IMR-90 (cell line): ENCODE data around the gene C4B. TPM values are rescaled to one million over a fixed set of nuclear protein-coding genes. Genes with fewer than 3 reads are reported as not detected.

Experiments used
- ATAC-seq: fragments of 200-7000 bp; cut with Tn5 transposase; 2 replicates; pipeline ENCODE4 v1.9.1; 2020; ENCODE audit warnings: low read depth, mild to moderate bottlenecking, moderate library complexity
- BruUV-seq: library from RNA; stranded (reverse); fragments of 400-500 nt; replicated peaks from 2 replicates; lab custom pipeline; 2021; lab: Mats Ljungman, UMichigan
- CTCF ChIA-PET: fragments of 300-600 bp; formaldehyde crosslinking; extraction: SDS; loops from one replicate; lab custom pipeline; 2021; ENCODE audit warnings: antibody characterized with exemption; lab: Yijun Ruan, JAX
- POLR2A ChIA-PET: fragments of 300-600 bp; sonication (Branson Sonifier 250); formaldehyde crosslinking; loops from one replicate; lab custom pipeline; 2022; ENCODE audit warnings: antibody characterized with exemption; ENCODE audit not compliant: unreplicated experiment; lab: Charles Lee
- DNase-seq: peaks from one replicate; pipeline ENCODE4 v3.0.0; 2013
- H2AFZ ChIP-seq: replicated peaks from 2 replicates; pipeline ENCODE3; 2013; ENCODE audit warnings: low read length, mild to moderate bottlenecking; ENCODE audit not compliant: poor library complexity
- H2AK5ac ChIP-seq: 2 replicates; pipeline ENCODE4 v1.6.1; 2013; ENCODE audit warnings: low read depth, low read length, inconsistent platforms
- H2AK9ac ChIP-seq: replicated peaks from 2 replicates; pipeline ENCODE3; 2013; ENCODE audit warnings: mild to moderate bottlenecking, low read depth, low read length, moderate library complexity; ENCODE audit not compliant: poor library complexity
- H2BK120ac ChIP-seq: 2 replicates; pipeline ENCODE4 v1.6.1; 2013; ENCODE audit warnings: low read depth, low read length, inconsistent platforms
- H2BK15ac ChIP-seq: 3 replicates; pipeline ENCODE4 v1.6.1; 2013; ENCODE audit warnings: low read depth, low read length, inconsistent platforms
- H2BK20ac ChIP-seq: 2 replicates; pipeline ENCODE4 v1.6.1; 2013; ENCODE audit warnings: low read depth, mild to moderate bottlenecking, inconsistent platforms, low read length, moderate library complexity
- H2BK5ac ChIP-seq: 2 replicates; pipeline ENCODE4 v1.6.1; 2013; ENCODE audit warnings: mild to moderate bottlenecking, low read depth, low read length, inconsistent platforms; ENCODE audit not compliant: poor library complexity, severe bottlenecking
- H3K14ac ChIP-seq: replicated peaks from 2 replicates; pipeline ENCODE4 v1.6.1; 2013; ENCODE audit warnings: low read depth, low read length, inconsistent platforms
- H3K18ac ChIP-seq: 2 replicates; pipeline ENCODE4 v1.6.1; 2013; ENCODE audit warnings: low read depth, low read length, control low read depth
- H3K23ac ChIP-seq: 2 replicates; pipeline ENCODE4 v1.6.1; 2013; ENCODE audit warnings: low read depth, low read length, inconsistent platforms
- H3K27ac ChIP-seq: 2 replicates; pipeline ENCODE4 v1.5.1; 2013; ENCODE audit warnings: mild to moderate bottlenecking, control low read depth, low read length; ENCODE audit not compliant: insufficient read depth
- H3K27me3 ChIP-seq: 2 replicates; pipeline ENCODE4 v1.6.1; 2013; ENCODE audit warnings: low read length; ENCODE audit not compliant: control insufficient read depth, insufficient read depth
- H3K36me3 ChIP-seq: 2 replicates; pipeline ENCODE4 v1.6.1; 2013; ENCODE audit warnings: low read length, mixed read lengths; ENCODE audit not compliant: control insufficient read depth, insufficient read depth
- H3K4ac ChIP-seq: 2 replicates; pipeline ENCODE4 v1.6.1; 2013; ENCODE audit warnings: low read depth, low read length, inconsistent platforms
- H3K4me1 ChIP-seq: 2 replicates; pipeline ENCODE4 v1.6.1; 2013; ENCODE audit warnings: low read length, mixed read lengths; ENCODE audit not compliant: control insufficient read depth, insufficient read depth
- H3K4me2 ChIP-seq: 2 replicates; pipeline ENCODE4 v1.6.1; 2013; ENCODE audit warnings: low read depth, mild to moderate bottlenecking, control low read depth, low read length, moderate library complexity
- H3K4me3 ChIP-seq: 2 replicates; pipeline ENCODE4 v1.5.1; 2013; ENCODE audit warnings: low read depth, mild to moderate bottlenecking, control low read depth, low read length, moderate library complexity; ENCODE audit not compliant: insufficient read depth
- H3K56ac ChIP-seq: 2 replicates; pipeline ENCODE4 v1.6.1; 2013; ENCODE audit warnings: low read length, inconsistent platforms; ENCODE audit not compliant: insufficient read depth; ENCODE audit errors: extremely low read depth
- H3K79me1 ChIP-seq, 2 experiments: 2 replicates each; pipeline ENCODE4 v1.6.1; 2013; ENCODE audit warnings: low read length in 2 of 2, inconsistent platforms in 1 of 2, low read depth in 1 of 2
- H3K9ac ChIP-seq: 2 replicates; pipeline ENCODE4 v1.6.1; 2013; ENCODE audit warnings: low read depth, low read length, control low read depth
- H3K9me1 ChIP-seq: 2 replicates; pipeline ENCODE4 v1.6.1; 2013; ENCODE audit warnings: low read length, inconsistent platforms; ENCODE audit not compliant: insufficient read depth
- H3K9me3 ChIP-seq: 2 replicates; pipeline ENCODE4 v1.6.1; 2013; ENCODE audit warnings: low read length; ENCODE audit not compliant: control insufficient read depth, insufficient read depth
- H4K20me1 ChIP-seq: 2 replicates; pipeline ENCODE4 v1.6.1; 2013; ENCODE audit warnings: low read length, inconsistent platforms; ENCODE audit not compliant: insufficient read depth
- H4K5ac ChIP-seq: 2 replicates; pipeline ENCODE4 v1.6.1; 2013; ENCODE audit warnings: mild to moderate bottlenecking, low read depth, low read length, control low read depth
- H4K8ac ChIP-seq, 2 experiments: 2 replicates each; pipeline ENCODE4 v1.6.1; 2013; ENCODE audit warnings: low read depth in 2 of 2, low read length in 2 of 2, control low read depth in 1 of 2, inconsistent platforms in 1 of 2
- H4K91ac ChIP-seq: 2 replicates; pipeline ENCODE4 v1.6.1; 2013; ENCODE audit warnings: low read depth, low read length, inconsistent platforms; ENCODE audit not compliant: insufficient read depth
- CHD1 ChIP-seq: IDR thresholded peaks from 2 replicates; pipeline ENCODE4 v1.6.1; 2012; ENCODE audit warnings: low read depth, low read length, improper control_type of control experiment
- WGBS, 2 experiments: methylation state at CpG; one replicate each; pipeline versions ENCODE4 v1.1.5 to v1.1.7; 2013; ENCODE audit warnings: missing lambda C conversion rate in 2 of 2; ENCODE audit not compliant: insufficient read length in 1 of 2; ENCODE audit errors: extremely low coverage in 2 of 2; 5-methylcytosine and 5-hydroxymethylcytosine counted together
- dilution Hi-C: fragments of 300-500 bp; cut with HindIII; formaldehyde crosslinking; loops from one replicate; pipeline ENCODE4 v1.14.3; 2018; ENCODE audit warnings: low sequenced_read_pairs; ENCODE audit not compliant: unreplicated experiment
- in situ Hi-C: fragments of 300-500 bp; cut with MboI; formaldehyde crosslinking; loops from 3 replicates; pipeline ENCODE4 v1.14.3; 2019; ENCODE audit warnings: low sequenced_read_pairs, inconsistent platforms, mixed read lengths
- intact Hi-C: fragments of 100-400 bp; cut with micrococcal nuclease; formaldehyde crosslinking; loops from 2 replicates; pipeline ENCODE4 v1.10.0; 2022
- polyA plus RNA-seq, 3 experiments: library from polyadenylated mRNA; depleted of rRNA; stranded (reverse); fragments of >200 nt; gene quantifications; 2 replicates each; pipeline ENCODE4 v1.2.3, GENCODE V29; 2012; ENCODE audit warnings: low replicate concordance in 1 of 3
- total RNA-seq: library from RNA; depleted of rRNA; stranded (reverse); fragments of >200 nt; gene quantifications from 2 replicates; pipeline ENCODE4 v1.2.3, GENCODE V29; 2012
- TF ChIP-seq, protein P1 (sequence below): fragments of 150-350 bp; IDR thresholded peaks from 2 replicates; pipeline ENCODE4 v1.6.1; 2017; ENCODE audit warnings: mild to moderate bottlenecking, antibody characterized with exemption, low read length, low read depth
- TF ChIP-seq, protein P2 (sequence below): conservative IDR thresholded peaks from 2 replicates; pipeline ENCODE4 v1.5.1; 2012; ENCODE audit warnings: mild to moderate bottlenecking, low read depth, low read length, improper control_type of control experiment

C4B gene
- total and polyA plus RNA-seq, 2 of the 4 experiments (the other 2 are of a cell fraction), result 0.54 to 4.2 TPM

DNA sequence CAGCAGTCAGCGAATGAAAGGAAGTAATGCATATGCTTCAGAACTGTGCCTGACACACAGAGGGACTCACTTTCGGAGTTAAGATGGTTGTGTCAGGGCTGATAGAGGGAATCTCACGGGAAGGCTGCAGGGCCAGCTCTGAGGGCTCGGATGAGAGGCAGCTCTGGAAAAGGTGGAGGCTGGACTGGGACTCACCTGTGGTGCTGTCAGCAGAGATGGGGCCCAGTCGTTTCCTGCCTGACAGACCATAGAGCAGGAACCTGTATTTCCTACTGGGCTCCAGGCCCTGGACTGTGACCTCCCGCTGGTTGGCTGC, 32.9 kb downstream of the C4B start:
- Histone ChIP-seq H3K36me3 (no peaks in the 10 kb centered on the region), H3K18ac (no peak overlapping the region), H3K56ac (no peak overlapping the region), H2BK120ac (0 out of 2 replicates have a peak overlapping the region, but pooled peaks have one; percentile 3), H2BK5ac (no peak overlapping the region), H3K9me3 (no peaks in the 10 kb centered on the region), H2AFZ (no peak overlapping the region), H3K27ac (no peak overlapping the region), H3K27me3 (peaks cover 17% of the 10 kb centered on the region), H2BK15ac (no peak overlapping the region), H3K9me1 (peaks cover 7% of the 10 kb centered on the region; the same call in 1 of the 2 replicates), H2BK20ac (peak overlapping the region; percentile 69; the same call in 1 of the 2 replicates), H3K23ac (no peak overlapping the region), H3K4ac (peak overlapping the region; percentile 32; the same call in 1 of the 2 replicates), H4K91ac (peak overlapping the region; percentile 2; the same call in 1 of the 2 replicates), H4K5ac (no peak overlapping the region), H4K8ac (no peak overlapping the region), H3K4me1 (peaks cover 16% of the 10 kb centered on the region; the same call in 1 of the 2 replicates), H2AK9ac (no peak overlapping the region), H3K4me2 (no peak overlapping the region), H3K79me1 (no peaks in the 10 kb centered on the region), H2AK5ac (peak overlapping the region; percentile 70), H3K4me3 (no peak overlapping the region), H3K9ac (no peak overlapping the region), H4K20me1 (no peaks in the 10 kb centered on the region), H3K14ac (peak overlapping the region; percentile 39; the same call in 1 of the 2 replicates)
- intact Hi-C loops (loop anchor here (10.0 kb wide), 1 partner anchor 107 kb away; the partner anchor contains the start of genes PPT2 and PRRT1), in situ Hi-C loops (no loop called here), dilution Hi-C loops (no loop called here)
- no TSS peak for BruUV-seq
- no peak for DNase-seq
- no peak for TF ChIP-seq CHD1
- TF ChIP-seq, protein P1, sequence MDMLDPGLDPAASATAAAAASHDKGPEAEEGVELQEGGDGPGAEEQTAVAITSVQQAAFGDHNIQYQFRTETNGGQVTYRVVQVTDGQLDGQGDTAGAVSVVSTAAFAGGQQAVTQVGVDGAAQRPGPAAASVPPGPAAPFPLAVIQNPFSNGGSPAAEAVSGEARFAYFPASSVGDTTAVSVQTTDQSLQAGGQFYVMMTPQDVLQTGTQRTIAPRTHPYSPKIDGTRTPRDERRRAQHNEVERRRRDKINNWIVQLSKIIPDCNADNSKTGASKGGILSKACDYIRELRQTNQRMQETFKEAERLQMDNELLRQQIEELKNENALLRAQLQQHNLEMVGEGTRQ, result no peak
- TF ChIP-seq, protein P2, sequence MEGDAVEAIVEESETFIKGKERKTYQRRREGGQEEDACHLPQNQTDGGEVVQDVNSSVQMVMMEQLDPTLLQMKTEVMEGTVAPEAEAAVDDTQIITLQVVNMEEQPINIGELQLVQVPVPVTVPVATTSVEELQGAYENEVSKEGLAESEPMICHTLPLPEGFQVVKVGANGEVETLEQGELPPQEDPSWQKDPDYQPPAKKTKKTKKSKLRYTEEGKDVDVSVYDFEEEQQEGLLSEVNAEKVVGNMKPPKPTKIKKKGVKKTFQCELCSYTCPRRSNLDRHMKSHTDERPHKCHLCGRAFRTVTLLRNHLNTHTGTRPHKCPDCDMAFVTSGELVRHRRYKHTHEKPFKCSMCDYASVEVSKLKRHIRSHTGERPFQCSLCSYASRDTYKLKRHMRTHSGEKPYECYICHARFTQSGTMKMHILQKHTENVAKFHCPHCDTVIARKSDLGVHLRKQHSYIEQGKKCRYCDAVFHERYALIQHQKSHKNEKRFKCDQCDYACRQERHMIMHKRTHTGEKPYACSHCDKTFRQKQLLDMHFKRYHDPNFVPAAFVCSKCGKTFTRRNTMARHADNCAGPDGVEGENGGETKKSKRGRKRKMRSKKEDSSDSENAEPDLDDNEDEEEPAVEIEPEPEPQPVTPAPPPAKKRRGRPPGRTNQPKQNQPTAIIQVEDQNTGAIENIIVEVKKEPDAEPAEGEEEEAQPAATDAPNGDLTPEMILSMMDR, result no peak
- ChIA-PET POLR2A (no interaction called here), CTCF (interaction anchor here (1.5 kb wide), 1 partner anchor 35 kb away, joined by 3 read pairs; no protein-coding TSS in a partner anchor)
- WGBS, 2 experiments, result no CpG with 5 or more reads among the region's 6 CpGs
- no peak for ATAC-seq
